ENCODE results near the gene SMIM29. TPM values are rescaled to one million over a fixed set of nuclear protein-coding genes. Genes with fewer than 3 reads are reported as not detected.

SMIM29 gene
- total and polyA plus RNA-seq, 2 experiments from 2014 or later, result 9.2 to 33.8 TPM

GRCh38 chr6:34243901-34244884 is 4.6 kb downstream of the SMIM29 start:
- TF ChIP-seq CTCF (IDR thresholded peaks at IDR 0.05; ENCODE audit: poor library complexity) (no peak), EZH2 (IDR thresholded peaks at IDR 0.05; ENCODE audit: borderline replicate concordance) (no peak), EZH2phosphoT487 (IDR thresholded peaks at IDR 0.05; ENCODE audit: low read depth, severe bottlenecking, unreplicated experiment) (no peak)
- Histone ChIP-seq H3K9me3 (ENCODE audit: low read depth) (no peaks in the 10 kb centered on the region), H3K4me3 (no peak overlapping the region), H3K27ac (peak overlapping the region; percentile 56), H3K27me3 (no peaks in the 10 kb centered on the region), H2AFZ (no peak overlapping the region), H3K4me2 (peak overlapping the region; percentile 51), H4K20me1 (ENCODE audit: insufficient read depth, poor library complexity, severe bottlenecking) (no peaks in the 10 kb centered on the region), H3K36me3 (replicated peaks; ENCODE audit: insufficient read depth, low read depth) (no peaks in the 10 kb centered on the region), H3K9me2 (replicated peaks; ENCODE audit: insufficient read depth) (no peaks in the 10 kb centered on the region), H3K4me1 (ENCODE audit: insufficient read depth) (peaks cover 6% of the 10 kb centered on the region), H3K79me2 (peaks cover 9% of the 10 kb centered on the region)
- 60% methylated on average over 8 of the region's 19 CpGs for WGBS (ENCODE audit: low lambda C conversion rate, missing lambda C conversion rate)
- peak; percentile 89 for DNase-seq (ENCODE audit: low spot score)

GRCh38 chr6:34243131-34243771 is 5.6 kb downstream of the SMIM29 start:
- TF ChIP-seq CTCF (IDR thresholded peaks at IDR 0.05; ENCODE audit: poor library complexity) (no peak), EZH2 (IDR thresholded peaks at IDR 0.05; ENCODE audit: borderline replicate concordance) (no peak), EZH2phosphoT487 (IDR thresholded peaks at IDR 0.05; ENCODE audit: low read depth, severe bottlenecking, unreplicated experiment) (no peak)
- H3K4me3 ChIP-seq, result no peak overlapping the region
- peaks cover 16% of the 10 kb centered on the region for H3K4me1 ChIP-seq (ENCODE audit: insufficient read depth)
- no peak overlapping the region for H3K4me2 ChIP-seq
- no peak overlapping the region for H2AFZ ChIP-seq
- no peak for DNase-seq (ENCODE audit: low spot score)
- peaks cover 18% of the 10 kb centered on the region for H3K79me2 ChIP-seq
- H3K27me3 ChIP-seq, result no peaks in the 10 kb centered on the region
- no peak overlapping the region for H3K27ac ChIP-seq
- H3K36me3 ChIP-seq (replicated peaks; ENCODE audit: insufficient read depth, low read depth), result no peaks in the 10 kb centered on the region
- H3K9me3 ChIP-seq (ENCODE audit: low read depth), result no peaks in the 10 kb centered on the region
- H3K9me2 ChIP-seq (replicated peaks; ENCODE audit: insufficient read depth), result no peaks in the 10 kb centered on the region
- WGBS (ENCODE audit: low lambda C conversion rate, missing lambda C conversion rate), result 91% methylated on average over 5 of the region's 5 CpGs
- peaks cover 2% of the 10 kb centered on the region for H4K20me1 ChIP-seq (ENCODE audit: insufficient read depth, poor library complexity, severe bottlenecking)

- Histone ChIP-seq H3K27ac (no peak overlapping the region), H3K4me3 (no peak overlapping the region), H2AFZ (no peak overlapping the region), H3K4me1 (ENCODE audit: insufficient read depth) (peaks cover 18% of the 10 kb centered on the region), H3K79me2 (peaks cover 24% of the 10 kb centered on the region), H3K27me3 (no peaks in the 10 kb centered on the region), H3K36me3 (replicated peaks; ENCODE audit: insufficient read depth, low read depth) (no peaks in the 10 kb centered on the region), H4K20me1 (ENCODE audit: insufficient read depth, poor library complexity, severe bottlenecking) (peaks cover 2% of the 10 kb centered on the region), H3K9me2 (replicated peaks; ENCODE audit: insufficient read depth) (no peaks in the 10 kb centered on the region), H3K9me3 (ENCODE audit: low read depth) (no peaks in the 10 kb centered on the region), H3K4me2 (no peak overlapping the region)
- no peak for DNase-seq (ENCODE audit: low spot score)
- no peak for TF ChIP-seq EZH2phosphoT487 (IDR thresholded peaks at IDR 0.05; ENCODE audit: low read depth, severe bottlenecking, unreplicated experiment)
- no peak for TF ChIP-seq EZH2 (IDR thresholded peaks at IDR 0.05; ENCODE audit: borderline replicate concordance)
- no peak for TF ChIP-seq CTCF (IDR thresholded peaks at IDR 0.05; ENCODE audit: poor library complexity)
- WGBS (ENCODE audit: low lambda C conversion rate, missing lambda C conversion rate), result 95% methylated on average over 7 of the region's 7 CpGs
These were observed 6.3 kb downstream of the SMIM29 start for GRCh38 chr6:34242252-34243130.
